Ishikawa (cell line): Measurements from ENCODE around the gene MOGAT3.

Source experiments
- CEBPB ChIP-seq: IDR thresholded peaks from 2 replicates; pipeline ENCODE4 v1.6.1; 2012
- CREB1 ChIP-seq: IDR thresholded peaks from 2 replicates; pipeline ENCODE4 v1.6.1; 2012; ENCODE audit warnings: low read depth
- EGR1 ChIP-seq: IDR thresholded peaks from 2 replicates; pipeline ENCODE4 v1.6.1; 2012
- EP300 ChIP-seq: IDR thresholded peaks from 2 replicates; pipeline ENCODE4 v1.6.1; 2012; ENCODE audit warnings: borderline replicate concordance
- FOXM1 ChIP-seq: IDR thresholded peaks from 2 replicates; pipeline ENCODE4 v1.6.1; 2012; ENCODE audit warnings: low read depth, borderline replicate concordance
- RAD21 ChIP-seq: IDR thresholded peaks from 2 replicates; pipeline ENCODE4 v1.6.1; 2012; ENCODE audit warnings: low read depth
- TAF1 ChIP-seq: IDR thresholded peaks from 2 replicates; pipeline ENCODE4 v1.6.1; 2012; ENCODE audit warnings: low read depth, mild to moderate bottlenecking
- TEAD4 ChIP-seq: IDR thresholded peaks from 2 replicates; pipeline ENCODE4 v1.6.1; 2012
- YY1 ChIP-seq: IDR thresholded peaks from 2 replicates; pipeline ENCODE4 v1.6.1; 2012; ENCODE audit warnings: low read depth
- TF ChIP-seq, protein P1 (sequence below): IDR thresholded peaks from 2 replicates; pipeline ENCODE4 v1.6.1; 2012
- TF ChIP-seq, protein P2 (sequence below): IDR thresholded peaks from 2 replicates; pipeline ENCODE4 v1.6.1; 2012; ENCODE audit warnings: low read depth, mild to moderate bottlenecking
- TF ChIP-seq, protein P3 (sequence below): IDR thresholded peaks from 2 replicates; pipeline ENCODE4 v1.6.1; 2012

DNA sequence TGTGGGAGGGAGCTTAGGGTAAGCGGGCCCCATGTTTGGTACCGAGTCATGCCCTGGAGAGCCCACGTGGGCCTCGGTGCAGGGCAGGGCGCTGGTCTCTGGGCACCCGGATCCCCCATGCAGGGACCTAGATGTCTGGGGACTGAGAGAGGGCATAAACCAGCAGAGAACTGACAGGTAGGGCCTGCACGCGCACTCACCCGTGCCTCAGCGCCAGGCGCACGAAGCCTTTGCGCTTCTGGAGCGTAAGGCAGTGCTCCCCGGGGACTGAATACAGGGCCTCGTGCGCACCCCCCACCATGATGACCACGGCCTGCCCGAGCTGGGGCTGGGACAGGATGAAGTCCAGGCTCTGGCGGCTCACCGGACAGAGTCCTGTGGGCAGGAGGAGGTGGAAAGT lies 2.8 kb downstream of the MOGAT3 start:
- TF ChIP-seq, protein P1, sequence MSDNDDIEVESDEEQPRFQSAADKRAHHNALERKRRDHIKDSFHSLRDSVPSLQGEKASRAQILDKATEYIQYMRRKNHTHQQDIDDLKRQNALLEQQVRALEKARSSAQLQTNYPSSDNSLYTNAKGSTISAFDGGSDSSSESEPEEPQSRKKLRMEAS: no peak
- TF ChIP-seq, protein P2, sequence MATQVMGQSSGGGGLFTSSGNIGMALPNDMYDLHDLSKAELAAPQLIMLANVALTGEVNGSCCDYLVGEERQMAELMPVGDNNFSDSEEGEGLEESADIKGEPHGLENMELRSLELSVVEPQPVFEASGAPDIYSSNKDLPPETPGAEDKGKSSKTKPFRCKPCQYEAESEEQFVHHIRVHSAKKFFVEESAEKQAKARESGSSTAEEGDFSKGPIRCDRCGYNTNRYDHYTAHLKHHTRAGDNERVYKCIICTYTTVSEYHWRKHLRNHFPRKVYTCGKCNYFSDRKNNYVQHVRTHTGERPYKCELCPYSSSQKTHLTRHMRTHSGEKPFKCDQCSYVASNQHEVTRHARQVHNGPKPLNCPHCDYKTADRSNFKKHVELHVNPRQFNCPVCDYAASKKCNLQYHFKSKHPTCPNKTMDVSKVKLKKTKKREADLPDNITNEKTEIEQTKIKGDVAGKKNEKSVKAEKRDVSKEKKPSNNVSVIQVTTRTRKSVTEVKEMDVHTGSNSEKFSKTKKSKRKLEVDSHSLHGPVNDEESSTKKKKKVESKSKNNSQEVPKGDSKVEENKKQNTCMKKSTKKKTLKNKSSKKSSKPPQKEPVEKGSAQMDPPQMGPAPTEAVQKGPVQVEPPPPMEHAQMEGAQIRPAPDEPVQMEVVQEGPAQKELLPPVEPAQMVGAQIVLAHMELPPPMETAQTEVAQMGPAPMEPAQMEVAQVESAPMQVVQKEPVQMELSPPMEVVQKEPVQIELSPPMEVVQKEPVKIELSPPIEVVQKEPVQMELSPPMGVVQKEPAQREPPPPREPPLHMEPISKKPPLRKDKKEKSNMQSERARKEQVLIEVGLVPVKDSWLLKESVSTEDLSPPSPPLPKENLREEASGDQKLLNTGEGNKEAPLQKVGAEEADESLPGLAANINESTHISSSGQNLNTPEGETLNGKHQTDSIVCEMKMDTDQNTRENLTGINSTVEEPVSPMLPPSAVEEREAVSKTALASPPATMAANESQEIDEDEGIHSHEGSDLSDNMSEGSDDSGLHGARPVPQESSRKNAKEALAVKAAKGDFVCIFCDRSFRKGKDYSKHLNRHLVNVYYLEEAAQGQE: no peak
- TF ChIP-seq EP300 (no peak), CREB1 (no peak), RAD21 (no peak), TAF1 (no peak), TEAD4 (no peak), CEBPB (no peak), FOXM1 (no peak), YY1 (no peak), EGR1 (no peak)
- TF ChIP-seq, protein P3, sequence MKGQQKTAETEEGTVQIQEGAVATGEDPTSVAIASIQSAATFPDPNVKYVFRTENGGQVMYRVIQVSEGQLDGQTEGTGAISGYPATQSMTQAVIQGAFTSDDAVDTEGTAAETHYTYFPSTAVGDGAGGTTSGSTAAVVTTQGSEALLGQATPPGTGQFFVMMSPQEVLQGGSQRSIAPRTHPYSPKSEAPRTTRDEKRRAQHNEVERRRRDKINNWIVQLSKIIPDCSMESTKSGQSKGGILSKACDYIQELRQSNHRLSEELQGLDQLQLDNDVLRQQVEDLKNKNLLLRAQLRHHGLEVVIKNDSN: no peak
